WTC11 (cell line): ENCODE data around the gene PIAS2. TPM values are rescaled to one million over a fixed set of nuclear protein-coding genes. Genes with fewer than 3 reads are reported as not detected.

Experiments
- ATAC-seq: fragments of 200-7000 bp; cut with Tn5 transposase; 2 replicates; pipeline ENCODE4 v1.10.0; 2021; ENCODE audit warnings: mild to moderate bottlenecking, moderate library complexity
- CTCF ChIA-PET: fragments of 300-600 bp; sonication (Branson Sonifier 250); formaldehyde crosslinking; loops from one replicate; lab custom pipeline; 2021; ENCODE audit warnings: antibody characterized with exemption; lab: Charles Lee
- POLR2A ChIA-PET: fragments of 350-600 bp; sonication (Branson Sonifier 250); formaldehyde crosslinking; loops from one replicate; lab custom pipeline; 2021; ENCODE audit warnings: antibody characterized with exemption; lab: Charles Lee
- DNase-seq: peaks from one replicate; pipeline ENCODE4 v3.0.0; 2021; ENCODE audit warnings: low spot score
- H3K27ac Mint-ChIP-seq: 2 replicates; pipeline ENCODE4 v1.8.0; 2021; ENCODE audit warnings: mixed read lengths
- H3K27me3 Mint-ChIP-seq: 2 replicates; pipeline ENCODE4 v1.8.0; 2021; ENCODE audit warnings: low read depth, mild to moderate bottlenecking, moderate library complexity, mixed read lengths
- H3K36me3 Mint-ChIP-seq: 2 replicates; pipeline ENCODE4 v1.8.0; 2021; ENCODE audit warnings: mixed read lengths
- H3K4me1 Mint-ChIP-seq: 2 replicates; pipeline ENCODE4 v1.8.0; 2022; ENCODE audit warnings: mixed read lengths
- H3K4me3 Mint-ChIP-seq: 2 replicates; pipeline ENCODE4 v1.8.0; 2021; ENCODE audit warnings: mild to moderate bottlenecking, moderate library complexity, mixed read lengths
- H3K9me3 Mint-ChIP-seq: 2 replicates; pipeline ENCODE4 v1.8.0; 2021; ENCODE audit warnings: mixed read lengths
- EMX1 ChIP-seq: fragments of 250-450 bp; sonication (Bioruptor Pico); IDR thresholded peaks from 2 replicates; pipeline ENCODE4 v1.8.0; 2021; ENCODE audit warnings: mild to moderate bottlenecking
- FOXJ3 ChIP-seq: sonication (generic); formaldehyde crosslinking; IDR thresholded peaks from 2 replicates; pipeline ENCODE4 v1.9.0; 2021; ENCODE audit warnings: missing genetic modification reagents, mild to moderate bottlenecking, borderline replicate concordance
- MYBL2 ChIP-seq: sonication (generic); formaldehyde crosslinking; IDR thresholded peaks from 2 replicates; pipeline ENCODE4 v1.8.1; 2023; ENCODE audit warnings: mild to moderate bottlenecking, moderate library complexity, missing genetic modification reagents
- ZNF219 ChIP-seq: sonication (generic); formaldehyde crosslinking; IDR thresholded peaks from 2 replicates; pipeline ENCODE4 v1.8.0; 2023; ENCODE audit warnings: missing genetic modification reagents, mild to moderate bottlenecking, borderline replicate concordance
- ZNF281 ChIP-seq: sonication (generic); formaldehyde crosslinking; IDR thresholded peaks from 2 replicates; pipeline ENCODE4 v1.8.0; 2023; ENCODE audit warnings: mild to moderate bottlenecking, missing genetic modification reagents
- ZNF416 ChIP-seq: fragments of 250-450 bp; sonication (Bioruptor Pico); IDR thresholded peaks from 2 replicates; pipeline ENCODE4 v1.9.0; 2021; ENCODE audit warnings: mild to moderate bottlenecking, inconsistent platforms
- total RNA-seq: library from RNA; stranded (reverse); gene quantifications from 3 replicates; pipeline ENCODE4 v1.2.3, GENCODE V29; 2021
- TF ChIP-seq, protein P1 (sequence below): sonication (generic); formaldehyde crosslinking; IDR thresholded peaks from 2 replicates; pipeline ENCODE4 v1.8.1; 2022; ENCODE audit warnings: mild to moderate bottlenecking, missing genetic modification reagents, moderate library complexity, borderline replicate concordance
- TF ChIP-seq, protein P2 (sequence below): fragments of 250-450 bp; sonication (Bioruptor Pico); IDR thresholded peaks from 2 replicates; pipeline ENCODE4 v1.9.0; 2021; ENCODE audit warnings: mild to moderate bottlenecking
- TF ChIP-seq, protein P3 (sequence below): fragments of 250-450 bp; sonication (Bioruptor Pico); IDR thresholded peaks from 2 replicates; pipeline ENCODE4 v1.9.0; 2021; ENCODE audit warnings: moderate library complexity, mild to moderate bottlenecking, inconsistent platforms, borderline replicate concordance
- TF ChIP-seq, protein P4 (sequence below): sonication (generic); formaldehyde crosslinking; IDR thresholded peaks from 2 replicates; pipeline ENCODE4 v1.8.1; 2022; ENCODE audit warnings: low read depth, mild to moderate bottlenecking, moderate library complexity, missing genetic modification reagents, borderline replicate concordance

Gene PIAS2
- total RNA-seq, 1 experiment from 2014 or later, result 50.7 TPM

- TF ChIP-seq, protein P1, sequence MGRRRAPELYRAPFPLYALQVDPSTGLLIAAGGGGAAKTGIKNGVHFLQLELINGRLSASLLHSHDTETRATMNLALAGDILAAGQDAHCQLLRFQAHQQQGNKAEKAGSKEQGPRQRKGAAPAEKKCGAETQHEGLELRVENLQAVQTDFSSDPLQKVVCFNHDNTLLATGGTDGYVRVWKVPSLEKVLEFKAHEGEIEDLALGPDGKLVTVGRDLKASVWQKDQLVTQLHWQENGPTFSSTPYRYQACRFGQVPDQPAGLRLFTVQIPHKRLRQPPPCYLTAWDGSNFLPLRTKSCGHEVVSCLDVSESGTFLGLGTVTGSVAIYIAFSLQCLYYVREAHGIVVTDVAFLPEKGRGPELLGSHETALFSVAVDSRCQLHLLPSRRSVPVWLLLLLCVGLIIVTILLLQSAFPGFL (CRISPR knock-in tag), result no peak
- no peak for TF ChIP-seq FOXJ3 (CRISPR knock-in tag)
- TF ChIP-seq, protein P2, sequence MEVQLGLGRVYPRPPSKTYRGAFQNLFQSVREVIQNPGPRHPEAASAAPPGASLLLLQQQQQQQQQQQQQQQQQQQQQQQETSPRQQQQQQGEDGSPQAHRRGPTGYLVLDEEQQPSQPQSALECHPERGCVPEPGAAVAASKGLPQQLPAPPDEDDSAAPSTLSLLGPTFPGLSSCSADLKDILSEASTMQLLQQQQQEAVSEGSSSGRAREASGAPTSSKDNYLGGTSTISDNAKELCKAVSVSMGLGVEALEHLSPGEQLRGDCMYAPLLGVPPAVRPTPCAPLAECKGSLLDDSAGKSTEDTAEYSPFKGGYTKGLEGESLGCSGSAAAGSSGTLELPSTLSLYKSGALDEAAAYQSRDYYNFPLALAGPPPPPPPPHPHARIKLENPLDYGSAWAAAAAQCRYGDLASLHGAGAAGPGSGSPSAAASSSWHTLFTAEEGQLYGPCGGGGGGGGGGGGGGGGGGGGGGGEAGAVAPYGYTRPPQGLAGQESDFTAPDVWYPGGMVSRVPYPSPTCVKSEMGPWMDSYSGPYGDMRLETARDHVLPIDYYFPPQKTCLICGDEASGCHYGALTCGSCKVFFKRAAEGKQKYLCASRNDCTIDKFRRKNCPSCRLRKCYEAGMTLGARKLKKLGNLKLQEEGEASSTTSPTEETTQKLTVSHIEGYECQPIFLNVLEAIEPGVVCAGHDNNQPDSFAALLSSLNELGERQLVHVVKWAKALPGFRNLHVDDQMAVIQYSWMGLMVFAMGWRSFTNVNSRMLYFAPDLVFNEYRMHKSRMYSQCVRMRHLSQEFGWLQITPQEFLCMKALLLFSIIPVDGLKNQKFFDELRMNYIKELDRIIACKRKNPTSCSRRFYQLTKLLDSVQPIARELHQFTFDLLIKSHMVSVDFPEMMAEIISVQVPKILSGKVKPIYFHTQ, result no peak
- TF ChIP-seq, protein P3, sequence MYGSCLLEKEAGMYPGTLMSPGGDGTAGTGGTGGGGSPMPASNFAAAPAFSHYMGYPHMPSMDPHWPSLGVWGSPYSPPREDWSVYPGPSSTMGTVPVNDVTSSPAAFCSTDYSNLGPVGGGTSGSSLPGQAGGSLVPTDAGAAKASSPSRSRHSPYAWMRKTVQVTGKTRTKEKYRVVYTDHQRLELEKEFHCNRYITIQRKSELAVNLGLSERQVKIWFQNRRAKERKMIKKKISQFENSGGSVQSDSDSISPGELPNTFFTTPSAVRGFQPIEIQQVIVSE (CRISPR knock-in tag), result no peak
- TF ChIP-seq, all 79 proteins: peak for 0
Measured at GRCh38 chr18:46915800-46916550, 1.3 kb downstream of the PIAS2 start (continued).

- H3K4me3 Mint-ChIP-seq, result no peak overlapping the region
- ATAC-seq, result no peak
- H3K27ac Mint-ChIP-seq, result no peak overlapping the region
- ChIA-PET POLR2A (no interaction called here), CTCF (interaction anchor here (0.6 kb wide), 1 partner anchor 95 kb away, joined by 3 read pairs; no protein-coding TSS in a partner anchor)
- H3K4me1 Mint-ChIP-seq, result peaks cover 61% of the 10 kb centered on the region
- DNase-seq, result no peak
- H3K36me3 Mint-ChIP-seq, result peaks cover 23% of the 10 kb centered on the region
- no peaks in the 10 kb centered on the region for H3K27me3 Mint-ChIP-seq
- H3K9me3 Mint-ChIP-seq, result peaks cover 15% of the 10 kb centered on the region
- TF ChIP-seq, protein P2, result no peak
- TF ChIP-seq ZNF281 (CRISPR knock-in tag) (no peak), ZNF416 (CRISPR knock-in tag) (no peak), MYBL2 (no peak), ZNF219 (CRISPR knock-in tag) (no peak), EMX1 (CRISPR knock-in tag) (no peak)
- TF ChIP-seq, protein P4, sequence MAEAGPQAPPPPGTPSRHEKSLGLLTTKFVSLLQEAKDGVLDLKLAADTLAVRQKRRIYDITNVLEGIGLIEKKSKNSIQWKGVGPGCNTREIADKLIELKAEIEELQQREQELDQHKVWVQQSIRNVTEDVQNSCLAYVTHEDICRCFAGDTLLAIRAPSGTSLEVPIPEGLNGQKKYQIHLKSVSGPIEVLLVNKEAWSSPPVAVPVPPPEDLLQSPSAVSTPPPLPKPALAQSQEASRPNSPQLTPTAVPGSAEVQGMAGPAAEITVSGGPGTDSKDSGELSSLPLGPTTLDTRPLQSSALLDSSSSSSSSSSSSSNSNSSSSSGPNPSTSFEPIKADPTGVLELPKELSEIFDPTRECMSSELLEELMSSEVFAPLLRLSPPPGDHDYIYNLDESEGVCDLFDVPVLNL (CRISPR knock-in tag), result no peak
Measured at GRCh38 chr18:46910856-46911255, 6.5 kb downstream of the PIAS2 start.
